Astrocyte of the cerebellum (primary cell): ENCODE measurements around the gene CES4A.

Experiments
- DNase-seq: peaks from one replicate; pipeline ENCODE4 v3.0.0-alpha.2; 2011; ENCODE audit warnings: low read depth
- H3K4me3 ChIP-seq: 2 replicates; pipeline ENCODE4 v1.5.1; 2011; ENCODE audit warnings: mild to moderate bottlenecking, low read depth, low read length, moderate library complexity
- CTCF ChIP-seq: IDR thresholded peaks from 2 replicates; pipeline ENCODE4 v1.5.1; 2012; ENCODE audit warnings: low read length, low read depth, moderate library complexity, mild to moderate bottlenecking; ENCODE audit errors: missing control alignments
- in situ Hi-C: cut with HindIII; loops from 2 replicates; pipeline ENCODE4 v1.10.0; 2017; ENCODE audit warnings: low sequenced_read_pairs

The CES4A gene

DNA sequence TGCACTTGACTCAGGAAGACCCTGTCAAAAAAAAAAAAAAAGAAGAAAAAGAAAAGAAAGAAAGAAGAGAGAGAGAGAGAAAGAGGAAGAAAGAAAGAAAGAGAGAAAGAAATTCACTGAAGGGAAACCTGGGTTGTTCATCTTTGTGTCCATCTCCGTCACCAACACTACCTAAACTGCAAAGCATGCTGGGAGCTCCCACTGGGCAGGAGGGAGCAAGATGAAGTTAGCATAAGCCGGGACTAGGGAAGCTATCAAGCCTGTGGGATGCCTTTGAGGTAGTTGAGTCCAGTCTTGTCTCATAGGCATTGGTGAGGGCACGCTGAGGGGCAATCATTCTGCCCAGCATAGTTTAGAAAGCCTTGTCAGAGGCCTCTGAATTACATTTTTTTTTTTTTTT lies 32.9 kb downstream of the CES4A start:
- no peak for TF ChIP-seq CTCF
- in situ Hi-C loops, result no loop called here
- H3K4me3 ChIP-seq, result no peak overlapping the region
- no peak for DNase-seq

DNA sequence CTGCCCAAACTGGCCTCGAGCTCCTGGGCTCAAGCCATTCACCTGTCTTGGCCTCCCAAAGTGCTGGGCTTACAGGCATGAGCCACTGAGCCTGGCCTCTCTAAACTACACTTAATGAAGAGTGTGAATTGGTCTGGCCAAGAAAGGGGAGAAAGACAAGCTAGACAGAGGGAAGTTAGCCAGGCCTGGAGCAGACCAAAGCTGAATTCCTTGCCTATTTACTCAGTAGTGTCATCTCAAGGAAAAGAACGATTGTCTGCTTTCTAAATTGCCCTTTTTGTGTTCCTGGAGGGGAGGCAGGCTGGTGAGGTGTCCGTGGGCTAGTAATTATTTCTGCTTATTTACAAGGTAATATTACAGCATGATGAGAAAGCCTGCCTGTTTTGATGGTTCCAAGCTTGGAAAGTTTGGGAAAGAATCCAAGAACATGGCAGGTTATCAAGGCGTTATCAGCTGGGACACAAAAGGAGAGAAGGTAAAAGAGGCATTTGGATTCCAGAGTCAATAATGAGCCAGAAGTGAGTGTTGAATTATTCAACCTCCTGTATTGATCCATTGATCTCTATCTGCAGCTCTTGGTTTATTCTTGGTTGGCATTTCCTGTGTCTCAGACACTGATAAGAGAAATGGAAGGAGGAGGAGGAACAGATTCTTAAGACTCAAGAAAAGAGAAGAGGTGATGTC lies 34.3 kb downstream of the CES4A start:
- in situ Hi-C loops, result no loop called here
- H3K4me3 ChIP-seq, result no peak overlapping the region
- TF ChIP-seq CTCF, result no peak
- no peak for DNase-seq

DNA sequence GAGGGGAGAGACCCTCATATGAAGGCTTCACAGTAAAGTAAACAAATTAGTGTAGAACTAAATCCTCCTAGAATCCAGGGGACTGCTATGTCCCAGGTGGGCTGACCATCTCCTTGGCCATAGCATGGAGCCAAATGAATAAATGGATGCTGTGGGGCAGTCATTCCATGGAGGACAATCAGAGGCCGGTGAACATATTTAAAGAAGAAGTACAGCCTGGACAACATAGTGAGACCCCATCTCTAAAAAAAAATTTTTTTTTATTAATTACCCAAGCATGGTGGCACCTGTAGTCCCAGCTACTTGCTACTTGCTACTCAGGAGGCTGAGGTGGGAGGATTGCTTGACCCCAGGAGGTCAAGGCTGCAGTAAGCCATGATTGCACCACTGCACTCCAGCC lies 35.3 kb downstream of the CES4A start:
- no peak overlapping the region for H3K4me3 ChIP-seq
- DNase-seq, result no peak
- TF ChIP-seq CTCF, result no peak
- in situ Hi-C loops, result no loop called here

DNA sequence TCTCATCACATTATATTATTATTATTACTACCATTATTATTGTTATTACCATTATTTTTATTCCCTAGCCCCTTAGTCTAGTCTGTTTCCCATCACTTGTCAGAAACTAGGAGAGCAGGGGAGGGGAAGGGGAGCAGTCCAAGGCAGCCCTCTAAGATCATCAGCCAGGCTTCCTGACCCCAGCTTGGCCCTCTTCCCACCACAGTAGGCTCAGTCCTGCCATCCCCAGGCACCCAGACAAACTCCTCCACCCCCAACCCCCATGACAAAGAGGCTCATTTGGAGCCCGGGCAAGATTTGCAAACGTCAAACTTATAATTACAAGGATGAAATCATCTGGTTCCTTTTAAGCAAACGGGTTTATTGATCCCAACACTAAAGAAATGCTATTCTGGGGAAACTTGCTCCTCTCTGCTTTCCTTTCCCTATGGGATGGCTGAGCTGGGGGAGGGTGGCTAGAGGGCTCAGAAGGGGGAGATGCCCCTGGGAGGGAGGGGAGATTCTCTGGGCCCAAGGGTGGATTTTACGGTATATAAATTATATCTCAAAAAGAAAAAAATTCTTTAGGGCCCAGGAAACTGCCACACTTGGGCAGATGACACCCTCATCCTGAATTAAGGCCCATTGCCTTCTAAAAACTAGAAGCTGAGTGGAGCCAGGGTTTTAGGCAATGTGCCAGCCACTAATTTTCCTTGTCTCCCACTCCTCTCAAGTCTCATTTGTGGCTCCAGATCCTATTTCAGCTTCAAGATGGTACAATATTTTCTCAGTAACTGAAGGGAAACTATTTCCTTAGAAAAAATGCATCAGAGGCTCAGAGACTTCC lies 36.2 kb downstream of the CES4A start:
- in situ Hi-C loops, result no loop called here
- no peak for TF ChIP-seq CTCF

DNA sequence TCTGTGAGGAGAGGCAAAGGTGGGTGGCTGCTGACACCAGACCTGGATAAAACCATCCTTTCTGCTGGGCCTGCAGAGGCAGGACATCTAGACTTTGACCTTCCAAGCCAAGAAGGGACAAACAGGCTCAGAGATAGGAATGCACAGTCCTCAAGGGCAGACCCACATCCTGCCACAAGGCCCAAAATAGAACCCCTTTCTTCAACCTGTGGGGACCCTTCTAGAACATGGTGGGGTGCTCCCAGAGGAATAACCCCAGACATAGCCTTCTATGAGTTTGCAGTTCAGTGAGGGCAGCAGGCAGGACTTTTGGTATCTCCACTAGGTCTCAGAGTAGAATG lies 36.8 kb downstream of the CES4A start:
- DNase-seq, result no peak
- no peak overlapping the region for H3K4me3 ChIP-seq
- TF ChIP-seq CTCF, result no peak
- in situ Hi-C loops, result no loop called here

More for the DNA sequence above, 36.2 kb downstream of the CES4A start:
- no peak overlapping the region for H3K4me3 ChIP-seq
- DNase-seq, result no peak

DNA sequence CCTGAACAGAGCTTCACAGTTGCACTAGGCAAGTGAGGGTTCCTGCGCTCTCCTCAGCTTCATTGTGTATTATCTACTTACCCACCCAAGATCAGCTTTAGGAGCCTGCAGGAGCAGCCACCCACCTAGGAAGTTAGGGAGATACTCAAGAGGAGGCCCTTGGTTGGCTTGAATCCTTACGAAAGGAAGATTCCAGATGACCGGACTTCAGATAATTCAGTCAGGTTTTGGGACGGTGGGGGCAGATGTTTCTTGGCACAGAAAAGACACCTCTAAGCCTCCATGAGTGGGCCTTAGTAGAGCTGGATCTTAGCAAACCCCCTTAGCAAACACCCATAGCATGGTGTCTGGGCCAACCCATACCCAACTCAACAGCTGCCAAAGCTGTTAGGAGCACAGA lies 38.2 kb downstream of the CES4A start:
- no peak overlapping the region for H3K4me3 ChIP-seq
- no peak for DNase-seq
- TF ChIP-seq CTCF, result no peak
- in situ Hi-C loops, result no loop called here
